Measurements from ENCODE around the gene MECP2.

Gene MECP2

DNA sequence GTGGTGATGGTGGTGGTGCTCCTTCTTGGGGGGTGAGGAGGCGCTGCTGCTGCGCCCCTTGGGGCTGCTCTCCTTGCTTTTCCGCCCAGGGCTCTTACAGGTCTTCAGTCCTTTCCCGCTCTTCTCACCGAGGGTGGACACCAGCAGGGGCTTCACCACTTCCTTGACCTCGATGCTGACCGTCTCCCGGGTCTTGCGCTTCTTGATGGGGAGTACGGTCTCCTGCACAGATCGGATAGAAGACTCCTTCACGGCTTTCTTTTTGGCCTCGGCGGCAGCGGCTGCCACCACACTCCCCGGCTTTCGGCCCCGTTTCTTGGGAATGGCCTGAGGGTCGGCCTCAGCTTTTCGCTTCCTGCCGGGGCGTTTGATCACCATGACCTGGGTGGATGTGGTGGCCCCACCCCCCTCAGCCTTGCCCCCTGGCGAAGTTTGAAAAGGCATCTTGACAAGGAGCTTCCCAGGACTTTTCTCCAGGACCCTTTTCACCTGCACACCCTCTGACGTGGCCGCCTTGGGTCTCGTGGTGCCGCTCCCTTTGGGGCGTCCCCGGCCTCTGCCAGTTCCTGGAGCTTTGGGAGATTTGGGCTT is 66.7 kb downstream of the MECP2 start:
- no peak for DNase-seq

GRCh38 chrX:154030266-154030665 is 67.3 kb downstream of the MECP2 start:
- DNase-seq = no peak

- DNase-seq = no peak
These were observed 68.1 kb downstream of the MECP2 start for GRCh38 chrX:154029439-154029838.

- DNase-seq = no peak
These were observed 68.9 kb downstream of the MECP2 start for GRCh38 chrX:154028502-154029184.

- no peak for DNase-seq
These were observed 69.5 kb downstream of the MECP2 start for GRCh38 chrX:154027986-154028385.

GRCh38 chrX:154027022-154027402 is 70.5 kb downstream of the MECP2 start:
- DNase-seq = no peak

- DNase-seq = no peak
These were observed 71.1 kb downstream of the MECP2 start for GRCh38 chrX:154026136-154027021.

- DNase-seq = no peak
These were observed 72.3 kb downstream of the MECP2 start for GRCh38 chrX:154025230-154025629.

- DNase-seq = no peak
These were observed 73.2 kb downstream of the MECP2 start for GRCh38 chrX:154024271-154024670.

DNA sequence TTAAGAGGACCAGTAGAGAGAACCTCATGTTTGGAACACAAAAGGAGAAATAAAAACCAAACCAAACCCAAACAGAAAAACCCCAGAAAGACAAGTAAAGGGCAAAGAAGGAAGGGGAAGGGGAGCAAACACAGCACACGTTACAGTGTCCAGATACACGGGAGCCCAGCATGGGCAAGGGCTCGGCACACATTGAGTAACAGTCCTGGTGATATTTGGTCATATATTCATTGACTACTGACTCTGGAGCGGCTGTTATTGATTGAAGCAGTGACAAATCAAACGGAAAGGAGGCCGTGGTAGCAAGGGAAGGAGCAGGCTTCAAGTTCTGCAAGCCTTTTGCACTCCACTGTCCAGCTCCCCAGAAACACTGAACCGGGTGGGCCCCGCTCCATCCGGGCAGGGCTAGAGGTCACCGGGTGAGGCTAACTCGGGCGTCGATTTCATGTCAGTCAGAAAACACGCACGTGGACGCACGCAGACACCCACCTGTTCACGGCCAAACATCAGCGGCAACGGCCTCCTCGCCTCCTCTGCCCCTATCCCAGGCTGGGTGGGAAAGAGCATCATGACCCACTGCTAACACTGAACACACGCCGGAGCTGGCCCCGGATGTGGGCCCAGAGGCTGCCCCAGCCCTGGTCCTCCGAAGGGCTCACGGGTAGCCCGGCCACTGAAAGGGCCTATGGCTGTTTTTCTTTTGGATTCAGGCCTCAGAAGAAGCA is 74.1 kb downstream of the MECP2 start:
- DNase-seq = no peak

- no peak for DNase-seq
These were observed 75.4 kb downstream of the MECP2 start for GRCh38 chrX:154022108-154022507.

DNA sequence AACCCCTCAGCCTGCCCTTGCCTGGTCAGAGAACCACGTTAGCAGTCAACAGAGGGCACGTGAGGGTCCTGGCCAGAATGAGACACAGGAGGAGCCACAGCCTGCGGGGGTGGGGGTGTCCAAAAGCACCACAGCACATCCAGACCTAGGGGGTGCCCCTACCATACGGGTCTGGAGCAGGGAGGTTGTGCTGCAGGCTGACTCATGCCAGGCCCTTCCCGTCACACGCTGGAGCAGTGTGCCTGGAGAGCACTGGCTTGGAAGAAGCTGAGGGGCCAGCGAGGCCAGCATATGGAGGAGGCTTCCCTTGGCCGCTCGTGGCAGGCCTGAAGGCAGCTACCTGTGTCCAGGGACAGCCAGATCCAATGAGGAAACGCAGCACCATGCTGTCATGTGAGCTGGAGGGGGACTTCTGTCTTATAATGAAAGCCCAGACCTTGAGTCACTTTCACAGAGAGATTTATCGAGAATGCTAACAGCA is 76.3 kb downstream of the MECP2 start:
- DNase-seq = no peak

DNA sequence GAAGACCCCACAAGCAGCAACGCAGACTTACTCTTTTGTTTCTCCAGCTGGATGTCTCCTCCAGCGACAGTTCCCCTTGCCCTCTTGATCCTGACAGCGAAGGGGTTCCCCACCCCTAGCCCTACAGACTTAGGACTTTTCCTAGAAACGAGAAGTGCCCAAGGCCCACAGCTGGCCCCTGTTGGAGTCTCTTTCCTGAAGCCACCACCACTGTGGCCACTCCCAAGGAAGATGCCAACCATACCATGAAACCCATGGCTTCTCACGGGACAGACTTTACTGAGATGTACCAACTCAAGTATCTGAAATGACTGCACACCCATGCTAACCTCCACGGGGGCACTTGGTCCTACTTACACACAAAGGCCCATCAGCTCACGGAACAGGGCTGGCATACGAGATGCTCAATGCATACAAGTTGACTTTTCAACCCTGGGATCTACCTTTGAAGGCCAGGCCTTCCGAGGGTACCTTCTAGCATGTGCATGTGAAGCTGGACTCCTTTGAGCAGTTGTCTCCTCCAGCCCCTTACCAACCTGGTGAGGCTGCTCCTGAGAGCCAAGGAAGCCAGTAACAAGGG is 76.9 kb downstream of the MECP2 start:
- no peak for DNase-seq

GRCh38 chrX:154019633-154020528 is 77.6 kb downstream of the MECP2 start, which contains the start of gene IRAK1:
TSS of gene IRAK1 (minus strand) at chrX:154019902. CDS start at chrX:154019812, 90 bp downstream.
- peak; percentile 29 for DNase-seq

- peak; percentile 12 for DNase-seq
These were observed 78.4 kb downstream of the MECP2 start for GRCh38 chrX:154019061-154019621.

- DNase-seq = no peak
These were observed 78.9 kb downstream of the MECP2 start for GRCh38 chrX:154018518-154019060.

GRCh38 chrX:154017766-154018517 is 79.6 kb downstream of the MECP2 start:
- DNase-seq = no peak

DNA sequence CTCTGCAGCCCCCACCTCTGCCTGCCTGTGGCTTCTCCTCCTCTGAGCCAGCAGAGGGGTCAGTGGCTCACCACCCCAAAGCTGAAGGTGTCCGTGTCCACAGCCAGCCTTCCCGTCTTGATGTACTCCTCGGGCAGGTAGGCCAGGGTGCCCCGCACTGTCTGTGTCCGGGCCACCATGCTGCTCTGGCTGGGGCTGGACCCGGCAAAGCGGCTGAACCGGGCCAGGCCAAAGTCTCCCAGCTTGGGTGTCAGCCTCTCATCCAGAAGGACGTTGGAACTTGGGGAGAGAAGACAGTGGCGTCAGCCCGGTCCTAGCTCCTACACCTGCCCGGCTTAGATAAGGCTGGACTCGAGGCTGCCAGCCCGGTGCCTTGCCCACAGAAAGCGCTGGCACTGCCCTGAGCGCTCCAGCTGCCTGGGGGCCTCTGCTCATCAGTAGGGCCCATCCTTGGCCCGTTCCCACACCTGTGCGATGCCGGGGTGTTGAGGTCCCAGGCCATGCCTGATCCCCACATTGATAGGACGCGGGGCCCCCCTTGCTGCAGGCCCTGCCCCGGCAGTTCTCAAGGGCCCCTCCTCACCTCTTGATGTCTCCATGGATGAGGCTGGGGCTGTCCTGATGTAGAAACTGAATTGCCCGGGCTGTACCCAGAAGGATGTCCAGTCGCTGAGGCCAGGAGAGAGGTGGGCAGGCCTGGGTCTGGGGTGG is 81.0 kb downstream of the MECP2 start:
- no peak for DNase-seq

DNA sequence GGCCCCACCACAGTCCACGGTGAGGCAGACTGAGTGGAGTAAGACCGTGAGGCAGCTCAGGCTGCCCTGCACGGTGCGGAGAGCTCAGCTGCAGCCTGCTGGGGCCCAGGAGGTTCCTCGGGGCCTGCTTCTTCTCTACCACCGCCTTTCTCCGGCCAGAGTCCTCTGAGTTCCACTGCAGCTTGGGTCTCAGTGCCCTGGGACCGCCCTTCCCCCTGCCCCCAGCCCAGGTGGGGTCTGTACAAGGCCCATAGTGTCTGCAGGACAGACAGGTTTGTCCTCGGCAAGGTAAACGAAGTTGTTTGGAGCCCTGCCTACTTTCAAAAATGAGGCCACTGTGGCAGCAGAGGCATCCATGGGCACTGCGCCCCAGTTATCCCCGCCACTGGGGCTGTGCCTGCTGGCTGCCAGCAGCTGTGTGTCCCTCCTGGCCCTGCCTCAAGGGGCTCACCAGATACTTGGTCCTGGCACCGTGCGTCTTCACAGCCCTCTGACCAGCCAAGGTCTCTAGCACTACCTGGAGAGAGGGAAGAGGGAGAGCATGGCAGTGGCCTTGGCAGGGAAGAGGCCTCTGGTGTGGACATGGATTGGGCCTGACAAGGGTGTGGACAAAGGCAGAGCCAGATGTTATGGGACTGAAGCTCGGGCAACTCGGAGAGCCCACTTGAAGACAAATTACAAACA is 81.8 kb downstream of the MECP2 start:
- no peak for DNase-seq
